ENCODE measurements around the gene NR1H4.
"Not testable (repeated sequence)": the region's sequence is repeated elsewhere in the genome, so short reads cannot be mapped to it uniquely, and the experiment has no call there.

Gene NR1H4

DNA sequence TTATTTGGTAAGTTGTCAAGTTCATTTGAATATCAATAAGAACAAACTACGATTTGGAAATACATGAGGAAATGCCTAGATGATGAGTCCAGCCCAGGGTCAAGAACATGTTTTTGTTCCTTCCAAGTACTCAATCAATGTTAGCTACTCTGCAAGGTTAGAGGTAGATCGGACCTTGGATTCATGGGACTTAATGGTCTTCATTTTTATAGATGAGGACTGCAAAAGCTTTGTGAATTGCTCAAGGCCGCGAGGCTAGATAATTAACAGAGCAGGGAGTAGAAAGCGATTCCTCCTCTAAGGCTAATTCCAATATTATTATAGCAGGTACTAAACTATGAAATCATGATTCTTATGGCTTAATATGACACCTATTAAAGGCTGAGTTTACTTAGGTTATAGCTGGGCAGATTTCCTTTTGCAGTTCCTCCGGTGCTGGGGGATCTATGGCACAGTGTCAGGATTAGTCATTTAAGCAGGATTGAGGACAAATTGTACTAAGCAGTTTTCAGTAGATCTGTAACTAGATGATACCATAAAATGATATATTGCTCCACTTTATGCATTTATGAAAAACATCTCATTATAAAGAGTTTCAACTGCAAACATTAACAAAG lies 19.8 kb downstream of the NR1H4 start:
- DNase-seq (ENCODE audit: low read depth) = no peak
- H3K4me3 ChIP-seq (ENCODE audit: low read length) = peak overlapping the region; percentile 14

DNA sequence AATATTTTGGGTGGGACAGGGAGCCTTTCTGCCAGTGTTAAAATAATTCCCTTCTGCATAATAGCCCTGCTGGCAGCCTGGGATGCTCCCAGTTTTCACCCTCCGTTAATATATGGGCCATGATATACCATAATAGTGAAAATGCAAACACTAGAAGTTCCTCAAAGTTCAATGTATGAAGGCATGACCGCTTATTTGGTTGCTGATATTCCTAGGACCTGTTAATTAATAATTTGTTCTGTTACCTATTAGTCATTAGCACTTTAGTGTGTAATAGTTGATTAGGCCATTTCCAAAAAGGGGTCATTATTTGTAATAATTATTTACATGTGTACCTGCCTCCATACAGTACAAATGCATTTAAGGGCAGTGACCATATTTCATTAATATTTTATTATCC lies 20.4 kb downstream of the NR1H4 start:
- peaks cover 7% of the 10 kb centered on the region for H3K27me3 ChIP-seq (replicated peaks; ENCODE audit: control insufficient read depth, insufficient read depth, low read length)
- peaks cover 27% of the 10 kb centered on the region for H3K4me1 ChIP-seq (ENCODE audit: control insufficient read depth, insufficient read depth, low read length)
- DNase-seq (ENCODE audit: low read depth) = no peak
- no peak overlapping the region for H3K4me3 ChIP-seq (ENCODE audit: low read length)
- no peaks in the 10 kb centered on the region for H3K9me3 ChIP-seq (ENCODE audit: control insufficient read depth, low read length)
- H3K36me3 ChIP-seq (ENCODE audit: control insufficient read depth, insufficient read depth, low read length, severe bottlenecking) = no peaks in the 10 kb centered on the region
- no peak overlapping the region for H3K9ac ChIP-seq (ENCODE audit: low read length)

More for the DNA sequence above, 19.8 kb downstream of the NR1H4 start:
- H3K9me3 ChIP-seq (ENCODE audit: control insufficient read depth, low read length) = no peaks in the 10 kb centered on the region
- no peaks in the 10 kb centered on the region for H3K36me3 ChIP-seq (ENCODE audit: control insufficient read depth, insufficient read depth, low read length, severe bottlenecking)
- no peak overlapping the region for H3K9ac ChIP-seq (ENCODE audit: low read length)
- H3K4me1 ChIP-seq (ENCODE audit: control insufficient read depth, insufficient read depth, low read length) = peaks cover 29% of the 10 kb centered on the region
- peaks cover 7% of the 10 kb centered on the region for H3K27me3 ChIP-seq (replicated peaks; ENCODE audit: control insufficient read depth, insufficient read depth, low read length)

GRCh38 chr12:100494538-100494937 lies 20.9 kb downstream of the NR1H4 start:
- Histone ChIP-seq H3K9me3 (ENCODE audit: control insufficient read depth, low read length) (no peaks in the 10 kb centered on the region), H3K27me3 (replicated peaks; ENCODE audit: control insufficient read depth, insufficient read depth, low read length) (peaks cover 7% of the 10 kb centered on the region), H3K9ac (ENCODE audit: low read length) (no peak overlapping the region), H3K4me3 (ENCODE audit: low read length) (no peak overlapping the region), H3K4me1 (ENCODE audit: control insufficient read depth, insufficient read depth, low read length) (peaks cover 22% of the 10 kb centered on the region), H3K36me3 (ENCODE audit: control insufficient read depth, insufficient read depth, low read length, severe bottlenecking) (no peaks in the 10 kb centered on the region)
- no peak for DNase-seq (ENCODE audit: low read depth)

- peaks cover 6% of the 10 kb centered on the region for H3K27me3 ChIP-seq (replicated peaks; ENCODE audit: control insufficient read depth, insufficient read depth, low read length)
- no peak for DNase-seq (ENCODE audit: low read depth)
- no peak overlapping the region for H3K9ac ChIP-seq (ENCODE audit: low read length)
- peaks cover 4% of the 10 kb centered on the region for H3K9me3 ChIP-seq (ENCODE audit: control insufficient read depth, low read length)
- H3K36me3 ChIP-seq (ENCODE audit: control insufficient read depth, insufficient read depth, low read length, severe bottlenecking) = no peaks in the 10 kb centered on the region
- no peak overlapping the region for H3K4me3 ChIP-seq (ENCODE audit: low read length)
- peaks cover 17% of the 10 kb centered on the region for H3K4me1 ChIP-seq (ENCODE audit: control insufficient read depth, insufficient read depth, low read length)
Observed at GRCh38 chr12:100497105-100497795, 23.6 kb downstream of the NR1H4 start.

DNA sequence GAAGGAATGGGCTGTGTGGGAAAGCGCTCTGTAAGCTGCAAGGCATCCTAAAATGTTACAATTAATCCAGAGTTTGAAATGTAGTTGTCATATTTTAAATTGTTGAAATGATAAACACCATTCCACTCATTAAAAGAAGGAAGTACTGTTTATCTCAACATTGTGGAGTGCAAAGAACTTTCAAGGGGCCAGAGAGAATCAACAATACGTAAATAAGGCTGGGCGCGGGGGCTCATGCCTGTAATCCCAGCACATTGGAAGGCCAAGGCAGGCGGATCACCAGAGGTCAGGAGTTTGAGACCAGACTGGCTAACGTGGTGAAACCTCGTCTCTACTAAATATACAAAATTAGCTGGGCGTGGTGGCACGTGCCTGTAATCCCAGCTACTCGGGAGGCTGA lies 24.5 kb downstream of the NR1H4 start:
- H3K9ac ChIP-seq (ENCODE audit: low read length) = no peak overlapping the region
- peaks cover 6% of the 10 kb centered on the region for H3K27me3 ChIP-seq (replicated peaks; ENCODE audit: control insufficient read depth, insufficient read depth, low read length)
- H3K36me3 ChIP-seq (ENCODE audit: control insufficient read depth, insufficient read depth, low read length, severe bottlenecking) = no peaks in the 10 kb centered on the region
- H3K4me3 ChIP-seq (ENCODE audit: low read length) = no peak overlapping the region
- peaks cover 14% of the 10 kb centered on the region for H3K4me1 ChIP-seq (ENCODE audit: control insufficient read depth, insufficient read depth, low read length)
- no peak for DNase-seq (ENCODE audit: low read depth)
- H3K9me3 ChIP-seq (ENCODE audit: control insufficient read depth, low read length) = peaks cover 7% of the 10 kb centered on the region

GRCh38 chr12:100499416-100499815 lies 25.8 kb downstream of the NR1H4 start:
- H3K9ac ChIP-seq (ENCODE audit: low read length) = no peak overlapping the region
- peaks cover 7% of the 10 kb centered on the region for H3K9me3 ChIP-seq (ENCODE audit: control insufficient read depth, low read length)
- no peak overlapping the region for H3K4me3 ChIP-seq (ENCODE audit: low read length)
- H3K36me3 ChIP-seq (ENCODE audit: control insufficient read depth, insufficient read depth, low read length, severe bottlenecking) = no peaks in the 10 kb centered on the region
- H3K4me1 ChIP-seq (ENCODE audit: control insufficient read depth, insufficient read depth, low read length) = peaks cover 2% of the 10 kb centered on the region
- H3K27me3 ChIP-seq (replicated peaks; ENCODE audit: control insufficient read depth, insufficient read depth, low read length) = peaks cover 6% of the 10 kb centered on the region
- no peak for DNase-seq (ENCODE audit: low read depth)

GRCh38 chr12:100502718-100503117 lies 29.1 kb downstream of the NR1H4 start:
- not testable (repeated sequence) for H3K36me3 ChIP-seq (ENCODE audit: control insufficient read depth, insufficient read depth, low read length, severe bottlenecking); H3K4me3 ChIP-seq (ENCODE audit: low read length); DNase-seq (ENCODE audit: low read depth); H3K4me1 ChIP-seq (ENCODE audit: control insufficient read depth, insufficient read depth, low read length); H3K9ac ChIP-seq (ENCODE audit: low read length); H3K27me3 ChIP-seq (replicated peaks; ENCODE audit: control insufficient read depth, insufficient read depth, low read length); H3K9me3 ChIP-seq (ENCODE audit: control insufficient read depth, low read length)

GRCh38 chr12:100503228-100503628 lies 29.6 kb downstream of the NR1H4 start:
- no peaks in the 10 kb centered on the region for H3K36me3 ChIP-seq (ENCODE audit: control insufficient read depth, insufficient read depth, low read length, severe bottlenecking)
- no peak overlapping the region for H3K9ac ChIP-seq (ENCODE audit: low read length)
- H3K4me1 ChIP-seq (ENCODE audit: control insufficient read depth, insufficient read depth, low read length) = peaks cover 4% of the 10 kb centered on the region
- DNase-seq (ENCODE audit: low read depth) = no peak
- no peak overlapping the region for H3K4me3 ChIP-seq (ENCODE audit: low read length)
- H3K27me3 ChIP-seq (replicated peaks; ENCODE audit: control insufficient read depth, insufficient read depth, low read length) = peaks cover 2% of the 10 kb centered on the region
- H3K9me3 ChIP-seq (ENCODE audit: control insufficient read depth, low read length) = peaks cover 7% of the 10 kb centered on the region

DNA sequence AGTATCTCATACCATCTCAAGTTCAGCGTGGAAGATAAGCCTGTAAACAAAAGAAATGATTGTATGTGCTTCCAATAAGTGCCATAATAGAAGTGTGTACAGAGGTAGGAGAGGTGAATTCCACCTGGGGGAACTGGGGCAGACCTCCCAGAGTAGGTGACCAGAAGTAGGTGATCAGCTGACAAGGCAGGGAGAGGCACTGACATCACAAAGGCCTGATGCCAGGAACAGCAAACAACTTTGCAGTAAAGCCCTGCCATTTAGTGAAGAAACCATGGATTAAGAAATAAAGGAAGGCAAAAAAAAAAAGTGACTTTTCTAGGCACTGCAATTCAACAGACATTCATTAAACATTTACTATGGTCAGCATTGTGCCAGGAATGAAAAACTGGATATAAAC lies 31.1 kb downstream of the NR1H4 start:
- H3K4me1 ChIP-seq (ENCODE audit: control insufficient read depth, insufficient read depth, low read length) = peaks cover 4% of the 10 kb centered on the region
- H3K9ac ChIP-seq (ENCODE audit: low read length) = no peak overlapping the region
- no peak overlapping the region for H3K4me3 ChIP-seq (ENCODE audit: low read length)
- H3K36me3 ChIP-seq (ENCODE audit: control insufficient read depth, insufficient read depth, low read length, severe bottlenecking) = no peaks in the 10 kb centered on the region
- H3K9me3 ChIP-seq (ENCODE audit: control insufficient read depth, low read length) = peaks cover 7% of the 10 kb centered on the region
- no peak for DNase-seq (ENCODE audit: low read depth)
- peaks cover 1% of the 10 kb centered on the region for H3K27me3 ChIP-seq (replicated peaks; ENCODE audit: control insufficient read depth, insufficient read depth, low read length)

GRCh38 chr12:100508751-100509150 lies 35.1 kb downstream of the NR1H4 start:
- H3K9me3 ChIP-seq (ENCODE audit: control insufficient read depth, low read length) = no peaks in the 10 kb centered on the region

DNA sequence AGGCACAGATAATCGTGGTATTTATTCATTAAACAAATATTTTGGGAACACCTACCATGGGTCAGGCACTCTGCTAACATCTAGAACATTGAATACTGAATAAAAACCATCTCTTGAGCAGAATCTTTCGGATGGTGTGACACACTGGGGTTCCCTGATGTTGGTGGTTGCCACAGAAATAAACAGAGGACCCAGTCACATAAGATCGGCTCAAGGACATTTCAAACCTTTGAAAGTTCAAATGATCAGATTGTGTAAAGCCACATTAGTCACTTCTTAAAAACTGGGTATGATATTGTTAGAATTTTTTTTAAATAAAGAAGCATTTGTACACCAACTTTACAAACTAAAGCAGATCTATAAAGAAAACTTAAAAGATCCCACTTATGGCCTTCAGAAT lies 39.0 kb downstream of the NR1H4 start:
- no peaks in the 10 kb centered on the region for H3K36me3 ChIP-seq (ENCODE audit: control insufficient read depth, insufficient read depth, low read length, severe bottlenecking)
- no peak for DNase-seq (ENCODE audit: low read depth)
- no peak overlapping the region for H3K4me3 ChIP-seq (ENCODE audit: low read length)
- H3K9me3 ChIP-seq (ENCODE audit: control insufficient read depth, low read length) = no peaks in the 10 kb centered on the region
- H3K4me1 ChIP-seq (ENCODE audit: control insufficient read depth, insufficient read depth, low read length) = no peaks in the 10 kb centered on the region
- H3K27me3 ChIP-seq (replicated peaks; ENCODE audit: control insufficient read depth, insufficient read depth, low read length) = no peaks in the 10 kb centered on the region
- no peak overlapping the region for H3K9ac ChIP-seq (ENCODE audit: low read length)

More at GRCh38 chr12:100508751-100509150, 35.1 kb downstream of the NR1H4 start:
- H3K27me3 ChIP-seq (replicated peaks; ENCODE audit: control insufficient read depth, insufficient read depth, low read length) = no peaks in the 10 kb centered on the region
- no peak overlapping the region for H3K4me3 ChIP-seq (ENCODE audit: low read length)
- H3K36me3 ChIP-seq (ENCODE audit: control insufficient read depth, insufficient read depth, low read length, severe bottlenecking) = no peaks in the 10 kb centered on the region
- no peak overlapping the region for H3K9ac ChIP-seq (ENCODE audit: low read length)
- DNase-seq (ENCODE audit: low read depth) = no peak
- H3K4me1 ChIP-seq (ENCODE audit: control insufficient read depth, insufficient read depth, low read length) = peaks cover 4% of the 10 kb centered on the region
